Activated naive CD4-positive, alpha-beta T cell treated with anti-CD3 and anti-CD28 coated beads, Interleukin-2, amount 50 U/mL, for 24 hours (primary cell): ENCODE data around the gene PGA4.
"Not testable (repeated sequence)": the region's sequence is repeated elsewhere in the genome, so short reads cannot be mapped to it uniquely, and the experiment has no call there.

Source experiments
- H3K27ac Mint-ChIP-seq: one replicate; pipeline ENCODE4 v1.8.0; 2021; ENCODE audit warnings: mild to moderate bottlenecking, mixed read lengths
- H3K27me3 Mint-ChIP-seq: one replicate; pipeline ENCODE4 v1.8.0; 2021; ENCODE audit warnings: mixed read lengths
- H3K36me3 Mint-ChIP-seq: one replicate; pipeline ENCODE4 v1.8.0; 2021; ENCODE audit warnings: mixed read lengths
- H3K4me1 Mint-ChIP-seq: one replicate; pipeline ENCODE4 v1.8.0; 2021; ENCODE audit warnings: mixed read lengths
- H3K4me3 Mint-ChIP-seq: one replicate; pipeline ENCODE4 v1.8.0; 2021; ENCODE audit warnings: mild to moderate bottlenecking, mixed read lengths
- H3K9me3 Mint-ChIP-seq: one replicate; pipeline ENCODE4 v1.8.0; 2021; ENCODE audit warnings: mixed read lengths

Gene PGA4

DNA sequence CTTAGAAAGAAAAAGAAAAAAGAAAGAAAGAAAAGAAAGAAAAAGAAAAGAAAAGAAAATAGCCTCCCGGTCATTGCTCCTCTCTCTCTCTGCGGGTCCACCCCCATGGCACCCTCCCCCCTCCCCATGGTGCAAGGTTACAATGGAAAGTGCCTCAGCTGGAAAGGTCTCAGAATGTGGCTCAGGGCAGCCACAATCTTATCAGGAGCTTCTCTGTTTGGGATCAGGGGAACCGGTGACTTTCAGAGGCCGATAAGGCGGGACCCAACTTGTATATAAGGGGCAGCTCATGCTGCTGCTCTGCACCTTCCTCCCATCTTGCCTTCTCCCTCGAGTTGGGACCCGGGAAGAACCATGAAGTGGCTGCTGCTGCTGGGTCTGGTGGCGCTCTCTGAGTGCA, at the start of gene PGA4:
PGA4 (plus strand) TSS at position 301 of the 400 bp plus-strand sequence; CDS start at position 355, 54 bp downstream.
- H3K9me3 Mint-ChIP-seq, H3K27me3 Mint-ChIP-seq, H3K27ac Mint-ChIP-seq, H3K4me3 Mint-ChIP-seq, H3K4me1 Mint-ChIP-seq, H3K36me3 Mint-ChIP-seq: not testable (repeated sequence)

GRCh38 chr11:61172356-61172755, 49.8 kb upstream of the PGA4 start:
- H3K36me3 Mint-ChIP-seq, result no peaks in the 10 kb centered on the region
- no peaks in the 10 kb centered on the region for H3K9me3 Mint-ChIP-seq
- H3K27me3 Mint-ChIP-seq, result no peaks in the 10 kb centered on the region
- H3K4me3 Mint-ChIP-seq, result no peak overlapping the region
- peak overlapping the region; percentile 19 for H3K27ac Mint-ChIP-seq
- H3K4me1 Mint-ChIP-seq, result peaks cover 23% of the 10 kb centered on the region

DNA sequence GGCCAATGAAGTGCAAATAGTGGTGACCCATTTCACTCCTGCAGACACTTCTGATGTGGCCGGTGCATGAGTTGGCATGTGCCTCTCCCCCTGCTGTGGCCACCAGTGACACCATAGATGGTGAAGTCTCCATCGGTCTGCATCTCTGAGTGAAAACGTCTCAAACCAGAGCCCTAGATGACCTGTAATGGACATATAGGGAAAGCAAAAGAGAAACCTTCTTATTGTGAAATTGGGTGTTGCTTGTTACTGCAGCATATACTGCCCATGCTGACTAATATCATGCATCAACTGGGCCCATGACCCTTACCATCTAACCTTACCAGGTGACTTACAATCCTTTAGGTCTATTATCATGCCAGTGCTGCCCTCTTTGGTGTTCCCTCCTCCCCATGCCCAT, 49.3 kb upstream of the PGA4 start:
- Mint-ChIP-seq H3K9me3 (no peaks in the 10 kb centered on the region), H3K27ac (peak overlapping the region; percentile 64), H3K36me3 (no peaks in the 10 kb centered on the region), H3K4me1 (peaks cover 17% of the 10 kb centered on the region), H3K27me3 (no peaks in the 10 kb centered on the region), H3K4me3 (no peak overlapping the region)

DNA sequence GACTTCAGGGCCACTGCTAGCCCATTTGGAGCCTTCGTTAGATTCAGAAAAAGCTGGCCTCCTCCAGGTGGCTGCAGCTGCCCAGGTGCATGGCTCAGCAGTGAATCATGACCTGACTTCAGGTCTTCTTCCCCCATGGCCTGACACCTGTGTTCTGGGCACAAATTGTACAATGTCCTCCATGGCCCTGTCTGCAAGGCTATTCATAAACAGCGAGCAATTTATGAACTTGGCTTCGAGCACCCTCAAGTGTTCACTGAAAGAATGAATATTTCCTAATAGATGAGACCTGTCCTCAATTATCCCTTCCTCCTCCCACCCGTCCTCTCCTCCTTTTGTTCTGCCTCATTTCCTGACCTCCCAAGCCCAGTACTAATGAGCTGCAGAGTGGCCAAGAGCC, 48.7 kb upstream of the PGA4 start:
- no peaks in the 10 kb centered on the region for H3K36me3 Mint-ChIP-seq
- H3K27ac Mint-ChIP-seq, result peak overlapping the region; percentile 19
- no peak overlapping the region for H3K4me3 Mint-ChIP-seq
- H3K27me3 Mint-ChIP-seq, result no peaks in the 10 kb centered on the region
- peaks cover 13% of the 10 kb centered on the region for H3K4me1 Mint-ChIP-seq
- H3K9me3 Mint-ChIP-seq, result no peaks in the 10 kb centered on the region

GRCh38 chr11:61174273-61174672, 47.9 kb upstream of the PGA4 start:
- Mint-ChIP-seq H3K4me1 (peaks cover 13% of the 10 kb centered on the region), H3K27me3 (no peaks in the 10 kb centered on the region), H3K9me3 (no peaks in the 10 kb centered on the region), H3K4me3 (no peak overlapping the region), H3K27ac (peak overlapping the region; percentile 57), H3K36me3 (no peaks in the 10 kb centered on the region)

DNA sequence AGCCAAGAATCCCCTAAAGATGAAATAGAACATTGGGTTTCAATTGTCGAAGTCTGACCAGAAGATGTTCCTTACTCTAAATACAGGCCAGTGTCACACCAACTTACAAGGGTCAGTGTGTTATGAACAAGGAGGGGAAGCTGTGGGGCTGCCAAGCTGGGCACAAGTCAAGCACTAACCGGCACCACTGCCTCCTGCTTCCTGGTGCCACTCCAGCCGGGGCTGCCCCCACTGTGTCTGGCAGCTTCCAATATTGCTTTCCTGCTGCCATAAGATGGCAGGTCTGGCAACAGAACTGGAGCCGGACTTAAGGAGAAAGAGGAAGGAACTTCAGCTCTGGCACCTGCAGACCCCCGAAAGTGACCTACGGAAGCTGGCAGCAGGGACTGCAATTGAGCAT, 47.2 kb upstream of the PGA4 start:
- Mint-ChIP-seq H3K27ac (no peak overlapping the region), H3K36me3 (no peaks in the 10 kb centered on the region), H3K9me3 (no peaks in the 10 kb centered on the region), H3K4me3 (no peak overlapping the region), H3K4me1 (peaks cover 13% of the 10 kb centered on the region), H3K27me3 (no peaks in the 10 kb centered on the region)

DNA sequence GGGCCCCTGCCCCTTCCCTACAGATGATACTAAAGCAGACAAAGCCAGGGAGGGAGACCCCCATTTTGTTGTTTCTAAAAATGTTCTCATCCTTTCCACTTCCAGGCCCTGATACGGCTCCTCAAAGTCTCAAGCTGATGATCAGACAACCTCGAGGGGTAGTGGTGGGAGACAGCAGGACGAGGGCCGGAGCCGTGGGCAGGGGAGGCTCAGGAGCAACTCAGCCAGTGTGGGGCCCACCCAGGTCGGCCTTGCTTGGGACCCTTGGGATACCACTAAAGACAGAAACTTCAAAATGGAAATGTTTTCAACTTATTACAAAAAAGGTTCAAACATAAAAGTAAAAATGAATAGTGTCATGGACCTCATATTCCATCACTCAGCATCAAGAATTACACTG, 45.7 kb upstream of the PGA4 start:
- Mint-ChIP-seq H3K4me1 (peaks cover 13% of the 10 kb centered on the region), H3K36me3 (no peaks in the 10 kb centered on the region), H3K27me3 (no peaks in the 10 kb centered on the region), H3K4me3 (no peak overlapping the region), H3K9me3 (no peaks in the 10 kb centered on the region), H3K27ac (no peak overlapping the region)

DNA sequence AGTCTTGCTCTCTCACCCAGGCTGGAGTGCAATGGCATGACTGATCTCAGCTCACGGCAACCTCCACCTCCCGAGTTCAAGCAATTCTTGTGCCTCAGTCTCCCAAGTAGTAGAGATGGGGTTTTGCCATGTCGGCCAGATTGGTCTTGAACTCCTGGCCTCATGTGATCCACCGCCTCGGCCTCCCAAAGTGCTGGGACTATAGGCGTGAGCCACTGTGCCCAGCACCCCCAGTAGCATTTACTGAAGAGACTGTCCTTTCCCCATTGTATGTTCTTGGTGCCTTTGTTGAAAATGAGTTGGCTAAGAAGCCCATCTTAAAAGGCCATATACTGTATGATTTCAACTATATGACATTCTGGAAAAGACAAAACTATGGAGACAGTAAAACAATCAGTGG, 41.9 kb upstream of the PGA4 start:
- H3K27ac Mint-ChIP-seq, H3K4me1 Mint-ChIP-seq, H3K9me3 Mint-ChIP-seq, H3K36me3 Mint-ChIP-seq, H3K4me3 Mint-ChIP-seq, H3K27me3 Mint-ChIP-seq: not testable (repeated sequence)

DNA sequence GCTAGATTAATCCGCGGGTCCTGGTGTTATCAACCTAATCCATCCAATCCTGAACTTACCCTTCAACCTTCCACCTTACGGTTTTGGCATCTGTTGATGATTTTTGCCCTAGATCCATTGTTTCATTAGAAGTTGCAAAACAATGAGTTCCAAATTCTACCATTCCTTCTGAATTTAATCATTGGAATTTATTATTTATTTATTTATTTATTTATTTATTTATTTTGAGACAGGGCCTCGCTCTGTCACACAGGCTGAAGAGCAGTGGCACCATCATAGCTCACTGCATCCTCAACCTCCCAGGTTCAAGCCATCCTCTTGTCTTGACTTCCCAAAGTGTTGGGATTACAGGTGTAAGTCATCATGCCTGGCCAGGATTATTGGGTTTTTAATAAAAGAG, 40.7 kb upstream of the PGA4 start:
- H3K4me3 Mint-ChIP-seq, result no peak overlapping the region
- no peak overlapping the region for H3K27ac Mint-ChIP-seq
- H3K36me3 Mint-ChIP-seq, result no peaks in the 10 kb centered on the region
- no peaks in the 10 kb centered on the region for H3K27me3 Mint-ChIP-seq
- no peaks in the 10 kb centered on the region for H3K9me3 Mint-ChIP-seq
- H3K4me1 Mint-ChIP-seq, result no peaks in the 10 kb centered on the region

DNA sequence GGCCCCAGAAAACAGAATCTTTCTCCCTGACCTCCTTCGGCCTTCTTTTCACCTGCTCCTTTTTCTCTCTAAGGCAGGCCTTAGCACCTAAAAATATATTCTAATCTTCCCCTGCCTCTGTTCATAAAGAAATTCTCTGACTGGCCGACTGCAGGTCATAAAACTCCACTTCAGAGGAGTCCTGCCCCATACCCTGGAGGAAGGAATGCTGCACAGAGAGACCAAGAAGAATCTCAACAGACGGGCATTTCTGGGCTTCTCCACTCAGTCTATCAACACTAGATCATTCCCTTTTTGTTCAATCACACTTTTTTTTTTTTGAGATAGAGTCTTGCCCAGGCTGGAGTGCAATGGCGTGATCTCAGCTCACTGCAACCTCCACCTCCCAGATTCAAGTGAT, 38.5 kb upstream of the PGA4 start:
- H3K4me1 Mint-ChIP-seq, result no peaks in the 10 kb centered on the region
- H3K9me3 Mint-ChIP-seq, result no peaks in the 10 kb centered on the region
- no peaks in the 10 kb centered on the region for H3K36me3 Mint-ChIP-seq
- H3K27me3 Mint-ChIP-seq, result no peaks in the 10 kb centered on the region
- no peak overlapping the region for H3K4me3 Mint-ChIP-seq
- no peak overlapping the region for H3K27ac Mint-ChIP-seq

DNA sequence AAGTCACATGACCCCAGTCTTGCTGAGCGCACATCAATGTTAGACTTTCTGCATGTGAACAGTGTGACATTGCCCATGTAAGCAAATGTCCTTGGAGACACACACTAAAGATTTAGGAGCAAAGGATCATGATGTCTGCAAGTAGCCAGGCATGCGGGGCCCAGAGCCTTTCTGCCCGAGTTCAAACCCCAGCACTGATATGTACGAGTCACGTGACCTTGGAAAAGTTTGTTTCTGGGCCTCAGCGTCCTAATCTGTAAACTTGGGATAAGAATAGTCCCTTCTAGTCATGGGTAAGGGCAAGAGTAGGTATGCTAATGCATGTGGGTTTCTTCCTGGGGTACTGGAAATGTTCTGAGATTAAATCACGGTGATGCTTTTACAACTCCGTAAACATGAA, 35.6 kb upstream of the PGA4 start:
- H3K4me1 Mint-ChIP-seq, result no peaks in the 10 kb centered on the region
- H3K4me3 Mint-ChIP-seq, result no peak overlapping the region
- H3K36me3 Mint-ChIP-seq, result no peaks in the 10 kb centered on the region
- H3K27me3 Mint-ChIP-seq, result no peaks in the 10 kb centered on the region
- H3K27ac Mint-ChIP-seq, result no peak overlapping the region
- no peaks in the 10 kb centered on the region for H3K9me3 Mint-ChIP-seq

DNA sequence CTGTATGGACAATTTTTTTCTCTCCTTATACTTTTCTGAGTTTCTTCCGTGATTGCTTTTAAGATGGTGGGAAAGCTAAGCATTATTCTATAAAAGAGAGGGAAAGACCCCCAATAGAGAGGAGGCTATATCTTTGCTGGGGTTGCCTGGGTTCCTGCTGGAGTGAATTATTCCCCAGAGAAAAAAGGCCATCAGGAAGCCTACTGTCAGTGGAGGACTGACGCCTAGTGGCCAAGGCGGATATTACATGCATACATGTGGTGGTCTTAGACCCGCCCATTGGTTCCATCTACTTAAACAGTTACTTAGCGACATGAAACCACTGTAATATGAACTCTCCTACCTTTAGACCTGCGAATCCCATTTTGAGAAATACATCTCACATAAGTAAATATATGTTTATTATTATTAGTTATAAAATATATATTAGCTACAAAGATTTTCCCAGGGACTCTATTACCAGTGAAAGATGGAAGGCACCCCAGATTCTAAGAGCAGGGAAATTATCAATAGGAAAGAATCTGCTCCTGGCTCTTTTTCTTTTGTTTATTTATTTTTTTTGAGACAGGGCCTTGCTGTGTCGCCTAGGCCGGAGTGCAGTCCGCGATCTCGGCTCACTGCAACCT, 34.5 kb upstream of the PGA4 start:
- Mint-ChIP-seq H3K9me3 (no peaks in the 10 kb centered on the region), H3K27me3 (no peaks in the 10 kb centered on the region), H3K36me3 (no peaks in the 10 kb centered on the region), H3K4me1 (no peaks in the 10 kb centered on the region), H3K27ac (no peak overlapping the region), H3K4me3 (no peak overlapping the region)

GRCh38 chr11:61189933-61190332, 32.2 kb upstream of the PGA4 start:
- H3K27me3 Mint-ChIP-seq, result no peaks in the 10 kb centered on the region
- no peaks in the 10 kb centered on the region for H3K9me3 Mint-ChIP-seq
- no peak overlapping the region for H3K4me3 Mint-ChIP-seq
- no peak overlapping the region for H3K27ac Mint-ChIP-seq
- H3K36me3 Mint-ChIP-seq, result no peaks in the 10 kb centered on the region
- H3K4me1 Mint-ChIP-seq, result no peaks in the 10 kb centered on the region

GRCh38 chr11:61193596-61193995, 28.6 kb upstream of the PGA4 start:
- Mint-ChIP-seq H3K27me3 (peaks cover 1% of the 10 kb centered on the region), H3K27ac (no peak overlapping the region), H3K36me3 (no peaks in the 10 kb centered on the region), H3K4me1 (no peaks in the 10 kb centered on the region), H3K4me3 (no peak overlapping the region), H3K9me3 (no peaks in the 10 kb centered on the region)

DNA sequence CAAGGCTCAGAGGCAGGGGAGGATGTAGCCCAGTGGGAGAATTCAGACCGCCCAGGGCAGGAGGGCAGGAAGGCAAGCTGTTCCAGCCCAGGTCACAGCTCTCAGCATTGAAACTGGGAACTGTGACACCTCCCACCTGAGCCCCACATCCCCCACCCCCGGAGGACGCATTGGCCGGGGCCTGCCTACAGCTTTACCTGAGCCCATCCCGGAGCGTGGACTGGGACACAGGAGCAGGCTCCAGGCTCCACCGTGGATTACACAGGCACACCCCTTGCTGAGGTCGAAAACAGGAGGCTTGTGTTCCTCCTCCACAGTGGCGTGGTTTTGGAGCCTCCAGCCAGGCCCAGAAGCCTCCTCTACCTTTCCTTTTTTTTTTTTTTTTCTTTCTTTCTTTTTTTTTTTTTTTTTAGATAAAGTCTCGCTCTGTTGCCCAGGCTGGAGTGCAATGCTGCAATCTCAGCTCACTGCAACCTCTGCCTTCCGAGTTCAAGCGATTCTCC, 27.9 kb upstream of the PGA4 start:
- Mint-ChIP-seq H3K27me3 (peaks cover 1% of the 10 kb centered on the region), H3K27ac (no peak overlapping the region), H3K4me3 (no peak overlapping the region), H3K9me3 (no peaks in the 10 kb centered on the region), H3K4me1 (no peaks in the 10 kb centered on the region), H3K36me3 (no peaks in the 10 kb centered on the region)

DNA sequence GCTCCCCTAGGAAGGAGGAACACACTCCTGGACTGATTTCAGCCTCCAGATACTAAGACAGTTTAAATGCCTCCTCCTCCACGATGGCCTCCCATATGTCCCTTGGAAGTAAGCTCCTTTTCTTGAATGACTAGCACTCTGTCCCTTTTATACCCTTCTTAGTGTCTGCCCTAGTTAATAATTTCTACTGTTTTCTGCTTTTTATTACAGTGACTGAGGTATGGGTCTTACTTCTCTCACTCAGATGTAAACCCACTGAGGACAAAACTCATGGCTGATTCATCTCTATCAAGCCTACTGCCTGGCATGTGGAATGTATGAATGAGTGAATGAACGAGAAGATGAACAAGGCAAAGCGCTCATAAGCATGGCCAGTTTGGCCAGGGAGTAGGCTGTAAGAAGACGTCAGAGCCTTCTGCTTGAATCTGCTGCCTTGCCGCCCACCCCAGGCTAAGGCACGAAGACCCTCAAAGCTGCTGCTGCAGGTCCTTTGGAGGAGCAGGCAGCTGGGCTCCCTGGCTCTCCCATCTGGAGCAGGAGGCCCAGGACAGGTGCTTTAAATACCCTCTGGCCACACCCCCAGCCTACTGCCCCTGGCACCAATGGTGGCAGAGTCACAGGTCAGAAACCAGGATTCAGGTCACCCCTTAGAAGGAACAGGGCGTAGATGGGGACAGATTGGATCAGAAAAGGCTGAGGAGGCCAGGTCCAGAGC, 27.0 kb upstream of the PGA4 start:
- Mint-ChIP-seq H3K4me3 (no peak overlapping the region), H3K27me3 (peaks cover 1% of the 10 kb centered on the region), H3K36me3 (no peaks in the 10 kb centered on the region), H3K27ac (no peak overlapping the region), H3K9me3 (no peaks in the 10 kb centered on the region), H3K4me1 (no peaks in the 10 kb centered on the region)

DNA sequence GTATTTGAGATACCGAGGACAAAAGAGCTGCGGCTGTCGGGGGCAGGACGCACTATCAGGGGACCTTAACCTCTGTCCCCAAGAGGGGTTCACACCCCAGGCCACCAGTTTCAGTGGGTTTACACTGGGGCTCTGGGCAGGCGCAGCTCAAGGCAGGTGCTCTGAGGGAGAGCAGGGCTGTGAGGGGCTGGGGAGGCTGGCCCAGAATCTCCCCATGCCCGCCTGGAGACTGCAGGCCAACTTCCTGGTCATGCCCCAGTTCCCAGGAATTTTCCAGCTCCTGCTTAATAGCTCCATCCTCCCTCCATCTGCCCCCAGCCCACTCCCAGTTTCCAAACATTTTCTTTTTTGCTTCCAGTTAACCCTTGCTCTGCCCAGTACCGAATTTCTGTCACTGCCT, 26.4 kb upstream of the PGA4 start:
- Mint-ChIP-seq H3K9me3 (no peaks in the 10 kb centered on the region), H3K27me3 (peaks cover 1% of the 10 kb centered on the region), H3K36me3 (no peaks in the 10 kb centered on the region), H3K4me3 (no peak overlapping the region), H3K4me1 (no peaks in the 10 kb centered on the region), H3K27ac (no peak overlapping the region)
